GM12892 (cell line): ENCODE measurements around the gene ZNF730.
A peak's percentile ranks its signal among the peaks of the same experiment; 100 is the strongest.

Source experiments
- POLR2A ChIP-seq: IDR thresholded peaks from 2 replicates; pipeline ENCODE4 v1.6.1; 2011; ENCODE audit warnings: low read depth, low read length, control low read depth
- POLR2AphosphoS5 ChIP-seq: IDR thresholded peaks from 2 replicates; pipeline ENCODE4 v1.6.1; 2011; ENCODE audit warnings: low read depth, low read length, control low read depth

GRCh38 chr19:23116802-23117571, at the start of gene ZNF730:
- no peak for TF ChIP-seq POLR2AphosphoS5
- TF ChIP-seq POLR2A: peak; percentile 47; the same call in 1 of the 2 replicates
